Panc1 (cell line): Measurements from ENCODE around the gene NAA80.

Experiments
- SIN3A ChIP-seq: IDR thresholded peaks from 2 replicates; pipeline ENCODE4 v1.6.1; 2012; ENCODE audit warnings: low read depth, mild to moderate bottlenecking, low read length, moderate library complexity, borderline replicate concordance; ENCODE audit not compliant: insufficient read depth
- TF ChIP-seq, protein P1 (sequence below): fragments of 450-650 bp; IDR thresholded peaks from 2 replicates; pipeline ENCODE4 v1.5.1; 2017; ENCODE audit warnings: mild to moderate bottlenecking

- no peak for TF ChIP-seq SIN3A
- TF ChIP-seq, protein P1, sequence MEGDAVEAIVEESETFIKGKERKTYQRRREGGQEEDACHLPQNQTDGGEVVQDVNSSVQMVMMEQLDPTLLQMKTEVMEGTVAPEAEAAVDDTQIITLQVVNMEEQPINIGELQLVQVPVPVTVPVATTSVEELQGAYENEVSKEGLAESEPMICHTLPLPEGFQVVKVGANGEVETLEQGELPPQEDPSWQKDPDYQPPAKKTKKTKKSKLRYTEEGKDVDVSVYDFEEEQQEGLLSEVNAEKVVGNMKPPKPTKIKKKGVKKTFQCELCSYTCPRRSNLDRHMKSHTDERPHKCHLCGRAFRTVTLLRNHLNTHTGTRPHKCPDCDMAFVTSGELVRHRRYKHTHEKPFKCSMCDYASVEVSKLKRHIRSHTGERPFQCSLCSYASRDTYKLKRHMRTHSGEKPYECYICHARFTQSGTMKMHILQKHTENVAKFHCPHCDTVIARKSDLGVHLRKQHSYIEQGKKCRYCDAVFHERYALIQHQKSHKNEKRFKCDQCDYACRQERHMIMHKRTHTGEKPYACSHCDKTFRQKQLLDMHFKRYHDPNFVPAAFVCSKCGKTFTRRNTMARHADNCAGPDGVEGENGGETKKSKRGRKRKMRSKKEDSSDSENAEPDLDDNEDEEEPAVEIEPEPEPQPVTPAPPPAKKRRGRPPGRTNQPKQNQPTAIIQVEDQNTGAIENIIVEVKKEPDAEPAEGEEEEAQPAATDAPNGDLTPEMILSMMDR = no peak
These were observed 6.0 kb downstream of the NAA80 start for GRCh38 chr3:50293079-50293801.
